Activated CD4-positive, alpha-beta T cell treated with anti-CD3 and anti-CD28 coated beads, Interleukin-2, amount 10 ng/mL, durations not matched to agents 24 days and 14 days (primary cell): ENCODE measurements around the gene KBTBD13. TPM values are rescaled to one million over a fixed set of nuclear protein-coding genes. Genes with fewer than 3 reads are reported as not detected.
"Not testable (repeated sequence)": the region's sequence is repeated elsewhere in the genome, so short reads cannot be mapped to it uniquely, and the experiment has no call there.

Experiments used
- DNase-seq: peaks from one replicate; pipeline ENCODE4 v3.0.0; 2022
- H3K27ac Mint-ChIP-seq: one replicate; pipeline ENCODE4 v1.8.0; 2022; ENCODE audit warnings: mild to moderate bottlenecking, mixed read lengths
- H3K27me3 Mint-ChIP-seq: one replicate; pipeline ENCODE4 v1.8.0; 2022; ENCODE audit warnings: mixed read lengths
- H3K36me3 Mint-ChIP-seq: one replicate; pipeline ENCODE4 v1.8.0; 2022; ENCODE audit warnings: low read depth, mild to moderate bottlenecking, mixed read lengths
- H3K4me1 Mint-ChIP-seq: one replicate; pipeline ENCODE4 v1.8.0; 2021; ENCODE audit warnings: mixed read lengths
- H3K4me3 Mint-ChIP-seq: one replicate; pipeline ENCODE4 v1.8.0; 2022; ENCODE audit warnings: mild to moderate bottlenecking, moderate library complexity, mixed read lengths
- H3K9me3 Mint-ChIP-seq: one replicate; pipeline ENCODE4 v1.8.0; 2021; ENCODE audit warnings: mixed read lengths
- intact Hi-C: fragments of 100-400 bp; cut with micrococcal nuclease; formaldehyde crosslinking; loops from one replicate; pipeline ENCODE4 v1.15.1; 2023
- total RNA-seq: library from RNA; stranded (reverse); gene quantifications from 2 replicates; pipeline ENCODE4 v1.2.3, GENCODE V29; 2022

The KBTBD13 gene
- total RNA-seq, 1 donor from 2014 or later = not detected

GRCh38 chr15:65093793-65094170 is 17.2 kb downstream of the KBTBD13 start:
- intact Hi-C loops, H3K4me3 Mint-ChIP-seq, DNase-seq, H3K27ac Mint-ChIP-seq, H3K4me1 Mint-ChIP-seq, H3K9me3 Mint-ChIP-seq, H3K27me3 Mint-ChIP-seq, H3K36me3 Mint-ChIP-seq: not testable (repeated sequence)

GRCh38 chr15:65094294-65094995 is 17.9 kb downstream of the KBTBD13 start:
- no peaks in the 10 kb centered on the region for H3K9me3 Mint-ChIP-seq
- DNase-seq = no peak
- no peaks in the 10 kb centered on the region for H3K4me1 Mint-ChIP-seq
- no peak overlapping the region for H3K4me3 Mint-ChIP-seq
- intact Hi-C loops = no loop called here
- H3K27me3 Mint-ChIP-seq = no peaks in the 10 kb centered on the region
- H3K27ac Mint-ChIP-seq = no peak overlapping the region
- peaks cover 10% of the 10 kb centered on the region for H3K36me3 Mint-ChIP-seq

- DNase-seq = no peak
- Mint-ChIP-seq H3K4me1 (no peaks in the 10 kb centered on the region), H3K27ac (no peak overlapping the region), H3K27me3 (no peaks in the 10 kb centered on the region), H3K9me3 (no peaks in the 10 kb centered on the region), H3K36me3 (peaks cover 10% of the 10 kb centered on the region), H3K4me3 (no peak overlapping the region)
- intact Hi-C loops = no loop called here
Measured at GRCh38 chr15:65095011-65095746, 18.6 kb downstream of the KBTBD13 start.

GRCh38 chr15:65095747-65096104 is 19.2 kb downstream of the KBTBD13 start:
- intact Hi-C loops = no loop called here
- DNase-seq = no peak
- Mint-ChIP-seq H3K36me3 (peaks cover 10% of the 10 kb centered on the region), H3K27me3 (no peaks in the 10 kb centered on the region), H3K27ac (no peak overlapping the region), H3K4me3 (no peak overlapping the region), H3K9me3 (no peaks in the 10 kb centered on the region), H3K4me1 (no peaks in the 10 kb centered on the region)

- intact Hi-C loops = no loop called here
- no peak for DNase-seq
- H3K36me3 Mint-ChIP-seq = peaks cover 15% of the 10 kb centered on the region
- H3K4me3 Mint-ChIP-seq = no peak overlapping the region
- no peak overlapping the region for H3K27ac Mint-ChIP-seq
- no peaks in the 10 kb centered on the region for H3K9me3 Mint-ChIP-seq
- H3K4me1 Mint-ChIP-seq = peaks cover 3% of the 10 kb centered on the region
- no peaks in the 10 kb centered on the region for H3K27me3 Mint-ChIP-seq
Measured at GRCh38 chr15:65096481-65097385, 20.2 kb downstream of the KBTBD13 start.

- Mint-ChIP-seq H3K4me3 (no peak overlapping the region), H3K9me3 (no peaks in the 10 kb centered on the region), H3K36me3 (peaks cover 16% of the 10 kb centered on the region), H3K4me1 (peaks cover 3% of the 10 kb centered on the region), H3K27me3 (no peaks in the 10 kb centered on the region), H3K27ac (no peak overlapping the region)
- no peak for DNase-seq
- intact Hi-C loops = no loop called here
Measured at GRCh38 chr15:65097651-65098263, 21.2 kb downstream of the KBTBD13 start.

GRCh38 chr15:65099336-65099735 is 22.8 kb downstream of the KBTBD13 start:
- Mint-ChIP-seq H3K4me3 (no peak overlapping the region), H3K36me3 (peaks cover 20% of the 10 kb centered on the region), H3K27me3 (no peaks in the 10 kb centered on the region)

GRCh38 chr15:65099801-65100200 is 23.3 kb downstream of the KBTBD13 start:
- not testable (repeated sequence) for H3K4me3 Mint-ChIP-seq, H3K27me3 Mint-ChIP-seq, H3K9me3 Mint-ChIP-seq, H3K4me1 Mint-ChIP-seq, DNase-seq, H3K27ac Mint-ChIP-seq
- intact Hi-C loops = loop anchor here (2.0 kb wide), 1 partner anchor 45 kb away; no protein-coding TSS in a partner anchor
- peaks cover 20% of the 10 kb centered on the region for H3K36me3 Mint-ChIP-seq

More at GRCh38 chr15:65099336-65099735, 22.8 kb downstream of the KBTBD13 start:
- intact Hi-C loops = no loop called here
- no peak overlapping the region for H3K27ac Mint-ChIP-seq
- DNase-seq = no peak
- H3K9me3 Mint-ChIP-seq = no peaks in the 10 kb centered on the region
- peaks cover 3% of the 10 kb centered on the region for H3K4me1 Mint-ChIP-seq

- Mint-ChIP-seq H3K27me3 (no peaks in the 10 kb centered on the region), H3K9me3 (no peaks in the 10 kb centered on the region), H3K4me3 (no peak overlapping the region), H3K27ac (no peak overlapping the region), H3K4me1 (peaks cover 3% of the 10 kb centered on the region), H3K36me3 (peaks cover 23% of the 10 kb centered on the region)
- intact Hi-C loops = loop anchor here (2.0 kb wide), 1 partner anchor 46 kb away; no protein-coding TSS in a partner anchor
- no peak for DNase-seq
Measured at GRCh38 chr15:65100442-65100841, 23.9 kb downstream of the KBTBD13 start.

- Mint-ChIP-seq H3K27ac (no peak overlapping the region), H3K4me3 (no peak overlapping the region), H3K27me3 (no peaks in the 10 kb centered on the region), H3K4me1 (peaks cover 10% of the 10 kb centered on the region), H3K36me3 (peaks cover 31% of the 10 kb centered on the region), H3K9me3 (no peaks in the 10 kb centered on the region)
- intact Hi-C loops = loop anchor here (2.0 kb wide), 1 partner anchor 47 kb away; no protein-coding TSS in a partner anchor
- DNase-seq = peak; percentile 85
Measured at GRCh38 chr15:65101411-65101890, 24.9 kb downstream of the KBTBD13 start.

GRCh38 chr15:65101891-65102708 is 25.6 kb downstream of the KBTBD13 start:
- H3K4me1 Mint-ChIP-seq = peaks cover 10% of the 10 kb centered on the region
- intact Hi-C loops = loop anchor here (2.0 kb wide), 1 partner anchor 47 kb away; no protein-coding TSS in a partner anchor
- H3K27me3 Mint-ChIP-seq = no peaks in the 10 kb centered on the region
- DNase-seq = no peak
- no peak overlapping the region for H3K27ac Mint-ChIP-seq
- H3K9me3 Mint-ChIP-seq = no peaks in the 10 kb centered on the region
- no peak overlapping the region for H3K4me3 Mint-ChIP-seq
- peaks cover 31% of the 10 kb centered on the region for H3K36me3 Mint-ChIP-seq

GRCh38 chr15:65102912-65103311 is 26.4 kb downstream of the KBTBD13 start:
- intact Hi-C loops = no loop called here

More at GRCh38 chr15:65102912-65103311, 26.4 kb downstream of the KBTBD13 start:
- H3K4me1 Mint-ChIP-seq = peaks cover 10% of the 10 kb centered on the region
- H3K36me3 Mint-ChIP-seq = peaks cover 31% of the 10 kb centered on the region
- no peaks in the 10 kb centered on the region for H3K9me3 Mint-ChIP-seq
- no peak overlapping the region for H3K27ac Mint-ChIP-seq
- no peak overlapping the region for H3K4me3 Mint-ChIP-seq
- DNase-seq = no peak
- H3K27me3 Mint-ChIP-seq = no peaks in the 10 kb centered on the region
